Stimulated activated CD4-positive, alpha-beta T cell treated with anti-CD3 and anti-CD28 coated beads, Interleukin-15, amount 100 ng/mL, for 48 hours (primary cell): ENCODE data around the gene CFAP100.

Source experiments
- DNase-seq, 2 donors: peaks; one replicate each; pipeline ENCODE4 v3.0.0-alpha.2; 2020; ENCODE audit warnings: low read depth in 2 of 2

CFAP100 gene

DNA sequence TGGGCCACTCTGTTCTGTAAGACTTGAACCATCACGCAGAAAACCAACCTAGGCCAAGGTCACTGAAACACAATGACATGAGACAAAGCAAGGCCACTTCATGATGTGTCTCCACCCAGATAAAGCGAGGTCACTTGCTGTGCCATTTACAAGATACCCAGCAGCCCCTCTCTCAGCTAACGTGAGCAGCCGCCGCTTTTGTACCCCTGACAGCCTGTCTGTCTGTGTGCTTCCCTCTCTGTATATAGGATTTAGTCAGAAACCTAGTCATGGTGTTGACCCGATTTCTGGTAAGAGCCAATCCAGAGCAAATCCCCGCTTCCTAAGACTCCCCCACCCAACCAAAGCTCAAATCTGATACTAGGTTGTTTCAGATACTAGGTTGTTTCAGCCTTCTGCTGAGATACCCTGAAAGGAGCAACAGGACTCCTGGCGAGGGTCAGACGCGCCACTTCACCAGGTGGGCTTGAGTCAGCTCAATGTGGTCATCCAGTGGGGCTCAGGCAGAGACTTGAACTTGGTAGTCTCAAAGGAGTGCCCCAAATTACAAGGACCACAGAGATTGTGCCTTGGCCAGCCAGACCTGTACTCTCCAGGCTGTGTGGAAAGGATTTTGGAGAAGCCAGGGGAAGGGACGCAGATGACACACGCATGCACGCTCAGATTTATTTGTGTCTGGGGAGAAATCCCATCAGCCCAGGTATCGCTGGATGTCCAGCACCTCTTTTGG lies 84.0 kb downstream of the CFAP100 start:
- no peak for DNase-seq

DNA sequence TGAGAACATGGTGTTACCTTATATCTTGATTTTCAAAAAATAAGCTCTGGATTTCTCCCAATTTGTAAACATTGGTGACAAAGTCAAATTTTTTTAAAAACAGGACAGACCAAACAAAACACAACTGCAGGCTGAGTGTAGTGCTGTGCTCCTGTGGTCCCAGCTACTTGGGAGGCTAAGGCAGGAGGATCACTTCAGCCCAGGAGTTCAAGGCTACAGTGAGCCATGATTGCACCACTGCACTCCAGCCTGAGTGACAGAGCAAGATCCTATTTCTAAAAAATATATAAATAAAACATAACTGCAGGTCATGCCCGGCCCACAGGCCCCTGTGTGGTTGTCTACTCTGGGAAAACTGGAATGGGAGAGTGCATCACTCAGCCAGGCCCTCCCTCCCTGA lies 84.9 kb downstream of the CFAP100 start:
- DNase-seq = no peak

DNA sequence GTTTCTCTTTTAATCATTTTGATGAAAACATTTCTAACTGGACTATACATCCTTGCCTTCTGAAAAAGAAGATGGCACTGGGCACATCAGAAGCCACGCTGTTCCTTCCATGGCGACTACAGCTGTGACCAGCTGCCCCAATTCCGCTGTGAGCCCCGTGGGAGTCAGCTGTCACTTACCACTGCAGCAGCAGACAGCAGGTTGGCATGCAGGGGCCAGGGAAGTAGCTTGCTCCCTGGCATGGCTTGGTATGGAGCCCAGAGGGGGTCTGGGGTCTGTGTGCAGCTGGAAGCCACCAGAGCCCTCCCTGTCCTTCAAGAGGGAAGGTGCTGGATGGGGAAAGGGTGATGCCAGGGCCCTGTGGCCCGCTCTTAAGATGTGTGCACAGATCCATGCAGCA lies 85.5 kb downstream of the CFAP100 start:
- no peak for DNase-seq

DNA sequence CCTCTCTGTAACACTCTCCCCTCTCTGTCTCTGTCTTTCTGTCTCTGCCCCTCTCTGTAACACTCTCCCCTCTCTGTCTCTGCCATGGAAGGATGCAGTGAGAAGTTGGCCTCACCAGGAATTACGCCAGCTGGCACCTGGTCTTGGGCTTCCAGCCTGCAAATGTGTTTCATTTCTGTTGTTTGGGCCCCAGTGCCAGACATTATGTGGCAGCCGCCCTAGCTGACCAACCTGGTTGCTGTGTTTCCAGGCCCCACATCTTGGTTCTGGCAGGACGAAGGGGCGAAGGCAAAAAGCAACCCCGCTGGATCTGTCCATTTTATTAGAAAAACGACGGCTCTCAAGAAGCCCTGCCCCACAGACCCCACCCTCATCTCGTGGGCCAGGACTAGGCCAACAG lies 86.2 kb downstream of the CFAP100 start:
- no peak for DNase-seq

DNA sequence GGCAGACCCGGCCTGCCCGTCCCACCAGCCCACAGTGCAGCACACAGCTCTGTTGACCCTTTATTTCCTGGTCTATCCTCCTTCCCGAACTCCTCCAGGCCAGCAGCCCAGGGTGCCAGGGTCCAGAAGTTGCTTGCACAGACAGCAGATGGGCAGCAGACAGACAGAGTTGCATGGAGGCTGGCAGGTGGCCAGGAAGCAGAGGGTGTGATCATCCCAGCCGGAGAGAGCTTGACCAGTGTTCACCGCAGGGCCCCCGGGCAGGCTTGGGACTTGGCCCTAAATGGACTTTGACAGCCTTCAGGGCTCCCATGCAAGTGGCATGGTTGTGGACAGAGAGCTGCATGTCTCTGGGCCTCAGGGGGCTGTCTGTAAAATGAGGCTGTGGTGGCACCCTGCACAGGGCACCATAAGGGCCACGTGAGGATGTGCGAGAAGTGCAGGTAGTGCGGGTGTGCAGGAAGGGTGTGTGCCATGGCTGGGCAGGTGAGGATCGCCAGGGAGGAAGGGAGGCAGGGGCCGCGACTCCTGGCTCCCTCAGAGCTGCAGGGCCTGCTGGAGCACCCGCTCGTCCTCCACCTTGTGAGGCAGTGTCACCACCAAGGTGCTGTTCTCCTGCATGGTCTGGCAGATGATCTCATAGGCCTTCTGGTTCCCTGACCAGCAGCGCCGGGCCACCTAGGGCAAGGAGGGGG lies 87.2 kb downstream of the CFAP100 start:
- no peak for DNase-seq

DNA sequence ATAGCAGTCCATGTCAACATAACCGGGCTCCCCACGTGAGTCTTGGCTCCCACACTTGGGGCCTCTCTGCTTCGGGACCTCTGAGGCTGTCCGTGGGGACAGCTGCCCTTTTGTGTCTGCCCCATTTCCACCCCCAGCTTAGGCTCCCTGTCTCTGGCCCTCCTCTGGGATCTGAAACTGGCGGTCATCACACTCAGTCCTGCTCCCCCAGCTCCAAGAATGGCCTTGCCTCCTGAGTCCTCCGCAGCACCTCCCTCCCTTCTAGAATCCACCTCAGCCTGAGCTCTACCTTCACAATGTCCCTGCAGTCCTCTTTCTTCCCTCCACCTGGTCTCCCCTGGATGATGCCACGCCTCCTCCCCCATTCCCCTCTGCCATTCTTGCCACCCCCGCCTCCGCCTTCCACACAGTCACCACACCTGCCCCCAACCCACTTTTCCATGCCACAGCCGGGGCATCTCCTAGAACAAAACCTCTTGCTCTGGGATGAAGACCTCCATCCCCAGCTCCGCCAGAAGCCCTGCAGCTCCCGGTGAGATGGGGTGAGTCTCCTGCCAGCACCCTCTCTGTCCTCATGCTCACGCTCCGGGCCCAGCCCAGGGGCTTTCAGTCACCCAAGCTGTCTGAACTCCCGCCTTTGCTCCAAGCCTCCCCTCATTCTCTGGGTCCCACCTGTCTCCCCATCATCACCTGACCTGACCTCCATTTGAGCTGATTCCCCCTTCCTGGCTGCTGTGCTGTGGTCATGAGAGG lies 88.0 kb downstream of the CFAP100 start:
- DNase-seq = no peak

DNA sequence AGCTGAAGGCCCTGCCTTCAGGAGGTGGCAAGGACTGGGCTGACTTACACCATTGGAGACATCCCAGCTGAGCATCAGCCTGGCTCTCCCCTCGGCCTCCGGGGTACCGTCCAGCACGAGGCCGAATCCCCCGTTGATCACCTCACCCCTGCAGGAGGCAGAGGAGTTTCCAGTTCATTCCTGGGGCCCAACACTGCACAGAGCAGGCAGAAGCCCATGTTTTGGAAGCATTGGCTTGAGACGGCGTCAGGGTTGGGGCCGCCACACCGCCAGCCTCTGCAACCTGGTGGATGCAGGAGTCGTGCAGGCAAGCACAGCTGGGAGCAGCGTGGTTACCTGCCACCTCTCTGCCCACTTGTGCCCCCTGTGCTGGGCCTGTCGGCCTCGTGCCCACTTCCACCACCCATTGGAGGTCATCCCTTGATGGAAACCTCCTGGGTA lies 88.6 kb downstream of the CFAP100 start:
- DNase-seq = no peak

DNA sequence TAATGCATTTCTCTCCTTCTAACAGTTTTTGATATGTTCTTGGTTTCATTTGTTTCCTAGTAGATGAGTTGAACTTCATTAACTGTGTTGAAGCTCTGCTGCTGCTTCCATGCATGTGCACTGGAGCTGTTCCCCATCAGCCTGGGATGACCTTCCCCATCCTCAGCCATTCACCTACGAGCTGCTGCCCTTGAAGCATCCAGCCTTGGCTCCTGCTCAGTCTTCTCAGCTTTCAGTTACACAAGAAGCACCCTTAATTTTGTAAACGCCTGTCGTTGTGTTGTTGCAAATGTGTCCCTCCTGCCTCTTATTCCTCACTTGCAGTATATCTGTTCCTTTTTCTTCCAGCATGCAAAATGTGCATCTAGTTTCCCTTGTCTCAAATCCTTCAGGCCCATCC lies 89.4 kb downstream of the CFAP100 start:
- no peak for DNase-seq

DNA sequence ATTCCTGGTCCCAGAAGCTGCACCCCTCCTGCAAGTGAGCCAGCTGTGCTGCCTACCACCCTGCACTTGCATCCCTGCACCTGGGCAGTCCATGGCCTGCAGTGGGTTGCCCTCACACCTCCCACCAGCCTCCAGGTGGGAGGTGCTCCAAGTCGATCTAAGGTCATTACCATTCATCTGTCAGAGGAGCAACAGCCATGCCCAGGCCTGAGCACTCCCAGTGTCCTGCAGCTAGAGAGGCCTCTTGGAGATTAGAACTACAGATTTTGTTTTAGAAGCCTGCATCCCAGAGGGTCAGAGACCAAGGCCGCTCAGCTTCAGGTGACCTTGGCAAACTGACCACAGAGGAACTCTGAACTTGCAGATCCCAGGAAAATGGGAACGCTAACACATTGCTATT lies 90.0 kb downstream of the CFAP100 start:
- no peak for DNase-seq

DNA sequence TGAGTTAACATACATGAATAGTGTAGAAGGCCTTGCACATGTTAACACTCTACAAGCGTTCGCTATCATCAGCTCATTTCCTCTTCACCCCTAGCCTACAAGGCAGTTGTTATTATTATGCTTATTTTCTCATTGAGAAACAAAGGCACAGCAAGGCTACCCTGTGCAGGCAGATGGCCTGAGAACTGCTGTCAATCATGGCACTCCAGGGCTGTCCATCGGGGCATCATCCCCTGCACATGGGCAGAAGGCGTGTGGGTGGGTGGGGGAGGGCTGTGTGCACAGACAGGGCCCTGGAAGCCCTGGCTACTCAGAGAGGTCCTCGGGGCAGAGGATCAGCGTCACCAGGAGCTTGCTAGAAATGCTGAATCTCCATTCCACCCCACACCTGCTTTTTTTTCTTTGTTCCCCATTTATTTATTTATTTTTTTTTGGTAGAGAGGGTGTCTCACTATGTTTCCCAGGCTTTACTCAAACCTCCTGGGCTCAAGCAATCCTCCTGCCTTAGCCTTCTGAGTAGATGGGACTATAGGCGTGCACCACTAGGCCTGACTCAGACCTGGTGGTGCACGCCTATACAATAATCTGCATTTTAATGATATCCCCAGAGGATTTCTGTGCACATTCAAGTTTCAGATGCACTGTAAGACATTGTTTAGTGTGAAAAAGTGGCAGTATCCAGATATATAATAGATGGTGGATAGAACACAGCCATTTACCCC lies 90.6 kb downstream of the CFAP100 start:
- no peak for DNase-seq

DNA sequence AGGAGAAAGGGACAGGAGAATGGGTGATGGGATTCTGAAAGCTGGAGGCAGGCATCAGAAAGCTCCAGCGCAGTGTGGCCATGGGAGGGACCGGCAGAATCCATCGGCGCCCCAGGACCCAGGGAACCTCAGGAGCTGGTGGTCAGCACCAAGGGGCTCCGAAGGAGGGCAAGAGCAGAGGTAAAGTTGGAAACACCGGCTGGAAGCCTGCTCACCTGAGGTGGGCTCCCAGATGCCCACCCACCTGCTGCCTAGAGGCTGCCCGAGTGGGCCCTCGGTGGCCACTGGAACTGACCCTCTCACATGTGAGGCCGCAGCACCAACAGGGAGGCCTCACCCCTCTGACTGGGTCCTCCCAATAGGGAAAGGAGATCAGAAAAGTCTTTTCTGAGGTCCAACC lies 91.2 kb downstream of the CFAP100 start:
- no peak for DNase-seq
